ENCODE measurements around the gene IL16. TPM values are rescaled to one million over a fixed set of nuclear protein-coding genes. Genes with fewer than 3 reads are reported as not detected.
A peak's percentile ranks its signal among the peaks of the same experiment; 100 is the strongest.

Gene IL16
- total RNA-seq, 1 donor from 2014 or later = 29.6 TPM

GRCh38 chr15:81303244-81304225 is 106.9 kb downstream of the IL16 start:
- no peak for DNase-seq (ENCODE audit: low spot score)
- Mint-ChIP-seq H3K4me1 (ENCODE audit: unreplicated experiment) (peaks cover 18% of the 10 kb centered on the region), H3K27me3 (ENCODE audit: unreplicated experiment) (peaks cover 4% of the 10 kb centered on the region), H3K9me3 (ENCODE audit: unreplicated experiment) (no peaks in the 10 kb centered on the region), H3K4me3 (ENCODE audit: unreplicated experiment) (peak overlapping the region; percentile 9), H3K27ac (ENCODE audit: unreplicated experiment) (no peak overlapping the region), H3K36me3 (ENCODE audit: low read depth, unreplicated experiment) (peaks cover 39% of the 10 kb centered on the region)
- TF ChIP-seq CTCF (IDR thresholded peaks at IDR 0.05; ENCODE audit: unreplicated experiment) = no peak

GRCh38 chr15:81304226-81304625 is 107.5 kb downstream of the IL16 start:
- Mint-ChIP-seq H3K36me3 (ENCODE audit: low read depth, unreplicated experiment) (peaks cover 41% of the 10 kb centered on the region), H3K27me3 (ENCODE audit: unreplicated experiment) (peaks cover 4% of the 10 kb centered on the region), H3K4me3 (ENCODE audit: unreplicated experiment) (peak overlapping the region; percentile 27), H3K4me1 (ENCODE audit: unreplicated experiment) (peaks cover 18% of the 10 kb centered on the region), H3K27ac (ENCODE audit: unreplicated experiment) (no peak overlapping the region), H3K9me3 (ENCODE audit: unreplicated experiment) (no peaks in the 10 kb centered on the region)
- TF ChIP-seq CTCF (IDR thresholded peaks at IDR 0.05; ENCODE audit: unreplicated experiment) = no peak
- no peak for DNase-seq (ENCODE audit: low spot score)

DNA sequence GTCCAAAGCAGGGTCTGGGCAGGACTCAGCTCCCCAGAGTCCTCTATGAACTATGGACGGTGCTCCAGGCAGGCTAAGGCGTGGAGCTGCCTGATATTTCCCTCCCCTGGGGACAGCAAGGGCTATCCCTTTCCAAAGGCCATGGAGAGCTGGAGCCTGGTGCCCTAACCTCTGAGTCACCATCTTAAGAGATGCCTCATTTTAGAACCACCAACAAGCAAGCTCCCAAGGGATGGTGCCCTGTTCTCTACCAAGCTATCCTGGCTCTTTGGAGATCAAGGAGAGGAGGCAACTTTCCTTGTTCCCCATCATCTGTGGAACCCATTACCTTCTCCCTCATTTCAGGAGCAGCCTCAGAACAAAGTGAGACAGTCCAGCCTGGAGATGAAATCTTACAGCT is 111.6 kb downstream of the IL16 start:
- Mint-ChIP-seq H3K27ac (ENCODE audit: unreplicated experiment) (no peak overlapping the region), H3K9me3 (ENCODE audit: unreplicated experiment) (no peaks in the 10 kb centered on the region), H3K27me3 (ENCODE audit: unreplicated experiment) (peaks cover 2% of the 10 kb centered on the region), H3K4me1 (ENCODE audit: unreplicated experiment) (peaks cover 10% of the 10 kb centered on the region), H3K4me3 (ENCODE audit: unreplicated experiment) (no peak overlapping the region), H3K36me3 (ENCODE audit: low read depth, unreplicated experiment) (peaks cover 36% of the 10 kb centered on the region)
- TF ChIP-seq CTCF (IDR thresholded peaks at IDR 0.05; ENCODE audit: unreplicated experiment) = no peak
- no peak for DNase-seq (ENCODE audit: low spot score)

DNA sequence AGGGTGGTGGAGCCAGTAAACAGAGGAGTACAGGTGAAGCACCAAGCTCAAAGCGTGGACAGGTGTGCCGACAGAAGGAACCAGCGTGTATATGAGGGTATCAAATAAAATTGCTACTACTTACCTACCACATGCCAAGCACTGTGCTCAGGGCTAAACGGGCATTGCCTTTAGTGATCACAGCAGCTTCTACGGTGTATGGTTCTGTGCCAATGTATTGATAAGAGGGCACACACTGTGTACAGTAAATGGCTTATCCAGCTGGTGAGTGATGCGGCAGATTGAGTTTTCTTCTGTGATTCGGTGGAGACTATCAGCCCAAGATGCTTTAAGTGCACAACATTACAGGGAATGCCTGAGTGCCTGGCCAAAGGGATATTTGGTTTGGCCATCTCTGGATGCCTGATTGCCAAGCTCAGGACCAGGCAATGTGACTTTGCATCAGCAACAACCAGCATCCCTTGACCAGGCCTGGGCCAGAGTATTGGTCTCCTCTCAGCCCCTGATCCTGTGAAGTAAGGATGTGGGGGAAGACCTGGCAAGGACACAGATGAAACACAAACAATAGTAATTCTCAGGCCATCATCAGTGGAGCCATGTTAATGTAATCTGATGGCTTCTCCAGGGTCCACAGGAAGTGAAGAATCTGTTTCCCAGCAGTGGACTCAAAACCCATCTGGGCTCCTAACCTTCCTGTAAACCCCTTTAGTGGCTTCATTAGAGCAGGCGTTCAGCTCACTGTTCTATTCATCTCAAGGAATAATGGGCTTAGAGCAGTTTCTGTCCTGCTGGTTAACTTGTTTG is 113.2 kb downstream of the IL16 start:
- TF ChIP-seq CTCF (IDR thresholded peaks at IDR 0.05; ENCODE audit: unreplicated experiment) = no peak
- Mint-ChIP-seq H3K27me3 (ENCODE audit: unreplicated experiment) (no peaks in the 10 kb centered on the region), H3K4me1 (ENCODE audit: unreplicated experiment) (no peaks in the 10 kb centered on the region), H3K9me3 (ENCODE audit: unreplicated experiment) (no peaks in the 10 kb centered on the region), H3K36me3 (ENCODE audit: low read depth, unreplicated experiment) (peaks cover 26% of the 10 kb centered on the region), H3K27ac (ENCODE audit: unreplicated experiment) (no peak overlapping the region), H3K4me3 (ENCODE audit: unreplicated experiment) (no peak overlapping the region)
- DNase-seq (ENCODE audit: low spot score) = no peak

Measured in endothelial cell (in vitro differentiated cells).